Measurements from ENCODE around the gene CTSE. TPM values are rescaled to one million over a fixed set of nuclear protein-coding genes. Genes with fewer than 3 reads are reported as not detected.

The CTSE gene
- total and polyA plus RNA-seq, 2 of the 4 experiments (the other 2 are of a cell fraction), result not detected

- Histone ChIP-seq H4K8ac (ENCODE audit: low read depth in 2 of 2, low read length in 2 of 2) (no peak overlapping the region), H3K79me1 (ENCODE audit: low read depth in 1 of 2, low read length in 2 of 2) (no peaks in the 10 kb centered on the region), H3K4me2 (ENCODE audit: low read depth, low read length) (no peak overlapping the region), H2BK120ac (ENCODE audit: low read depth, low read length) (no peak overlapping the region), H2AFZ (replicated peaks; ENCODE audit: low read length, poor library complexity) (no peak overlapping the region), H4K20me1 (ENCODE audit: insufficient read depth, low read length) (no peaks in the 10 kb centered on the region), H2BK15ac (ENCODE audit: low read depth, low read length) (no peak overlapping the region), H4K5ac (ENCODE audit: low read depth, low read length) (no peak overlapping the region), H3K4me1 (ENCODE audit: control insufficient read depth, insufficient read depth, low read length) (peaks cover 4% of the 10 kb centered on the region), H2BK5ac (ENCODE audit: low read depth, low read length, poor library complexity, severe bottlenecking) (no peak overlapping the region), H3K27me3 (ENCODE audit: control insufficient read depth, insufficient read depth, low read length) (peaks cover 10% of the 10 kb centered on the region), H3K4ac (ENCODE audit: low read depth, low read length) (no peak overlapping the region), H3K9ac (ENCODE audit: low read depth, low read length) (no peak overlapping the region), H3K56ac (ENCODE audit: extremely low read depth, insufficient read depth, low read length) (no peak overlapping the region), H3K14ac (replicated peaks; ENCODE audit: low read depth, low read length) (no peak overlapping the region), H2BK20ac (ENCODE audit: low read depth, low read length) (no peak overlapping the region), H4K91ac (ENCODE audit: insufficient read depth, low read depth, low read length) (no peak overlapping the region), H2AK9ac (replicated peaks; ENCODE audit: low read depth, low read length, poor library complexity) (no peak overlapping the region), H3K23ac (ENCODE audit: low read depth, low read length) (no peak overlapping the region), H3K18ac (ENCODE audit: low read depth, low read length) (no peak overlapping the region), H3K9me3 (ENCODE audit: control insufficient read depth, insufficient read depth, low read length) (no peaks in the 10 kb centered on the region), H3K36me3 (ENCODE audit: control insufficient read depth, insufficient read depth, low read length) (no peaks in the 10 kb centered on the region), H3K27ac (ENCODE audit: insufficient read depth, low read length) (no peak overlapping the region), H3K4me3 (ENCODE audit: insufficient read depth, low read depth, low read length) (no peak overlapping the region), H3K9me1 (ENCODE audit: insufficient read depth, low read length) (peaks cover 4% of the 10 kb centered on the region; the same call in 1 of the 2 replicates), H2AK5ac (ENCODE audit: low read depth, low read length) (no peak overlapping the region)
- DNase-seq, result no peak
- intact Hi-C loops (cut with micrococcal nuclease), result no loop called here
- dilution Hi-C loops (cut with HindIII; ENCODE audit: low sequenced_read_pairs, unreplicated experiment), result no loop called here
- ChIA-PET CTCF (no interaction called here), POLR2A (ENCODE audit: unreplicated experiment) (no interaction called here)
- no peak for ATAC-seq (ENCODE audit: low read depth)
- no CpG with 5 or more reads among the region's 7 CpGs for WGBS, 2 experiments (ENCODE audit: extremely low coverage in 2 of 2, insufficient read length in 1 of 2)
- no peak for TF ChIP-seq CEBPB (IDR thresholded peaks at IDR 0.05; ENCODE audit: low read depth, low read length)
- TF ChIP-seq CTCF (conservative IDR thresholded peaks at IDR 0.05; ENCODE audit: low read depth, low read length), result no peak
- TF ChIP-seq BHLHE40 (IDR thresholded peaks at IDR 0.05; ENCODE audit: low read depth, low read length), result no peak
- no peak for TF ChIP-seq SMC3 (IDR thresholded peaks at IDR 0.05; ENCODE audit: low read depth, low read length)
- TF ChIP-seq MXI1 (IDR thresholded peaks at IDR 0.05; ENCODE audit: borderline replicate concordance, low read depth, low read length), result no peak
- TF ChIP-seq RAD21 (IDR thresholded peaks at IDR 0.05; ENCODE audit: low read length), result no peak
- no peak for TF ChIP-seq CHD1 (IDR thresholded peaks at IDR 0.05; ENCODE audit: low read depth, low read length)
- TF ChIP-seq MAFK (IDR thresholded peaks at IDR 0.05; ENCODE audit: low read depth, low read length), result no peak
- TF ChIP-seq MAZ (IDR thresholded peaks at IDR 0.05; ENCODE audit: borderline replicate concordance, low read depth, low read length), result no peak
- TF ChIP-seq POLR2A (IDR thresholded peaks at IDR 0.05; ENCODE audit: low read depth, low read length), result no peak
- no peak for TF ChIP-seq RCOR1 (IDR thresholded peaks at IDR 0.05; ENCODE audit: insufficient replicate concordance, low read length)
- no peak for TF ChIP-seq RFX5 (IDR thresholded peaks at IDR 0.05; ENCODE audit: low read depth, low read length)
- TF ChIP-seq FOS (IDR thresholded peaks at IDR 0.05; ENCODE audit: low read depth, low read length), result no peak
- no peak for TF ChIP-seq NFE2L2 (IDR thresholded peaks at IDR 0.05; ENCODE audit: low read depth, low read length)
- TF ChIP-seq ELK1 (IDR thresholded peaks at IDR 0.05; ENCODE audit: borderline replicate concordance, low read depth, low read length), result no peak
- no peak for TF ChIP-seq USF2 (IDR thresholded peaks at IDR 0.05; ENCODE audit: low read depth, low read length)
- in situ Hi-C loops (cut with MboI; ENCODE audit: low sequenced_read_pairs), result no loop called here
- no TSS peak for BruUV-seq (replicated peaks)
These were observed 929 bp downstream of the CTSE start for GRCh38 chr1:206022766-206023165.
